Activated T-cell treated with anti-CD3 and anti-CD28 coated beads, Interleukin-2, amount 50 U/mL, for 48 hours (primary cell): Measurements from ENCODE around the gene SPACA5.
"Not testable (repeated sequence)": the region's sequence is repeated elsewhere in the genome, so short reads cannot be mapped to it uniquely, and the experiment has no call there.

Experiments
- DNase-seq, 2 experiments: peaks; one replicate each; pipeline ENCODE4 v3.0.0-alpha.2; 2020

SPACA5 gene

DNA sequence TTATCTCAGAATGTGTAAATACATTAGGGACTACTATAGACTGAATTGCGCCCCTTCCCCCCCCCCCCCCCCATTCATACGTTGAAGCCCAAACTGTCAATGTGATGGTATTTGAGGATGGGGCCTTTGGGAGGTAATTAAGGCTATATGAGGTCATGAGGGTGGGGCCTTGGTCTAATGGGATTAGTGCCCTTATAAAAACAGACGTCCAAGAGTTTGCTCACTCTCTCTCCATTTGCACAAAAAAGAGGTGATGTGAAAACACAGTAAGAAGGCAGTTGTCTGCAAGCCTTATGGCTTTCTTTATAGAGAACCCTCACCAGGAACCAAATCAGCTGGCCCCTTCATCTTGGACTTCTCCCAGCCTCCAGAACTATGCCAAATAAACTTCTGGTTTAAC is 15.3 kb downstream of the SPACA5 start:
- no peak for DNase-seq

DNA sequence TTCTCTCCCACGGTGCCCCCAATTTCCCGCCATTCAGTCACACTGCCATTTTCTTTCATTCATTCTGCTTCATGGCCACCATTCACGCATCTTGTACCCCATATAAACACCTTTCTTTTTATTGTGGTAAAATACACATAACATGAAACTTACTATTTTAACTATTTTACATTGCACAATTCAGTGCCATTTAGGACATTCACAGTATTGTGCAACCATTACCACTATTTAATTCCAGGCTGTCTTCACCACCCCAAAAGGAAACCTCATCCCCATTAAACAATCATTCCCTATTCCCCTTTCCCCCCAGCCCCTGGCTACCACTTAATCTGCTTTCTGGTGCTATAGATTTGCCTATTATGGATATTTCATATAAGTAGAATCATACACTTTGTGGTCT is 15.9 kb downstream of the SPACA5 start:
- no peak for DNase-seq

DNA sequence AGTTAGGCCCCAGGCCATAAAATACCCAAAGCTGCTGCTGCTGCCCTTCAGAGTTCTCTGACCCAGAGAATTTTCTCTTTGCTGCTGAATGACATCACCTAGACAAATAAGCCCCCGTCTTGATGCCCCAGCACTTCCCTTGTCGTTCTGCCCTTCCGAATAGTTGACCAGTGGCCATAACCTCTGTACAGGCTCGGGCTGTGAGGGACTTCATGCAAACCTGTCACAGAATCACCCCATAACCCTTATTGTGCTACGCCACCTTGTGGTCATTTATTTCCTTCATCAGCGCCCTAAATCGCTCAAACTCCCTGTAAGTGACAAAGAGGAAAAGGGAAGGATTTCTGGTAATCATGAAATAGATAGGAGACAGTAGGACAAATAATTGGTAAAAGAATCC is 18.8 kb downstream of the SPACA5 start:
- DNase-seq, result peak; percentile 46 to 53

DNA sequence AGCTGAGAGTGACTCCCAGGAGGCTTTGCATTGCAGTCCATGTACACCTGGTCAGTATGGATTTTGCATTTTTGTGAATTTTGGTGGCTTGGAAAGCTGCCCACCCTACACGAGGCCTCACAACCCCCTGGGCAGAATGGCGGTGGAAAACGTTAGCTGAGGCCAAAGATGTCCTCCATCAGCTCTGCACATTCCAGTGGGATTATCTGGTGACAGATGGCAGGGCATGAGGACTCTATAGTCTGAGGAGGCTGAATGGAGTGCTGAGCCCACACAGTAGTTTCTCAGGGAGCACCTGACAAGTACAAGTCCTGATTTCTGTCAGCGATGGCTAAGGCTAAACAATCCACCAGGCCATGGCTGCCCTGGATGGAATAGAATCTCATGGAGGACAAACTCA is 20.8 kb downstream of the SPACA5 start:
- not testable (repeated sequence) for DNase-seq

DNA sequence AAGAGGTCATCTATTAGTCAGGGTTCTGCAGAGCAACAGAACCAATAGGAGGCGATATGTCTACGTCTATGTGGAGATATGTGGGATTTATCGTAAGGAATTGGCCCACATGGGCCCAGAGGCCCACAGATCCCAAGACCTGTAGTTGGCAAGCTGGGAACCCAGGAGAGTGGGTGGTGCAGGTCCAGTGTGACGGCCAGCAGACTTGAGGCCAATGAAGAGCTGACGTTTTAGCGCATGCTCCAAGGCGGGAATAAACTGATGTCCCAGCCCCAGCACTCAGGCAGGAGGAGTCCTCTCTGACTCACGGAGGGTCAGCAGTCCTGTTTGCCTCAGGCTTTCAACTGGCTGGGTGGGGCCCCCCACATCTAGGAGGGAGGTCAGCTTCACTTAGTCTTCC is 21.3 kb downstream of the SPACA5 start:
- DNase-seq, result no peak

DNA sequence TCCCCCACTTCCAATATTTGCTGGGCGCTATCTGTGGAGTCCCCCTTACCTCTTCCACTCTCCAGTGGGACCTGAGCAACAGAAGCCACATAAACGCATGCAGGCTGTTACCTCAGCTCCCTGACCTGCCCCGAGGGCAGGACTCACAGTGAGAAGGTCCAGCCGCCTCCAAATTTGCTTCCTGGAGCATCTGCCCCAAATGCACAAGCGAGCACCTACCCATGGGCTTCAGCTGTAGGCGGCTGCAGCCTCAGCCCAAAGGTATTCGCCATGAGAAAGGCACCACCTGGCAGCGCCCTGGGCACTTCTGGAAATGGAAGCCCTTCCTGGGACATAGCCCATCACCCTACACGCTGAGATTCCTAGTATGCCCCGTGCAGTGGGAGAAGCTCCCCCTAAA is 23.4 kb downstream of the SPACA5 start:
- DNase-seq, result no peak

DNA sequence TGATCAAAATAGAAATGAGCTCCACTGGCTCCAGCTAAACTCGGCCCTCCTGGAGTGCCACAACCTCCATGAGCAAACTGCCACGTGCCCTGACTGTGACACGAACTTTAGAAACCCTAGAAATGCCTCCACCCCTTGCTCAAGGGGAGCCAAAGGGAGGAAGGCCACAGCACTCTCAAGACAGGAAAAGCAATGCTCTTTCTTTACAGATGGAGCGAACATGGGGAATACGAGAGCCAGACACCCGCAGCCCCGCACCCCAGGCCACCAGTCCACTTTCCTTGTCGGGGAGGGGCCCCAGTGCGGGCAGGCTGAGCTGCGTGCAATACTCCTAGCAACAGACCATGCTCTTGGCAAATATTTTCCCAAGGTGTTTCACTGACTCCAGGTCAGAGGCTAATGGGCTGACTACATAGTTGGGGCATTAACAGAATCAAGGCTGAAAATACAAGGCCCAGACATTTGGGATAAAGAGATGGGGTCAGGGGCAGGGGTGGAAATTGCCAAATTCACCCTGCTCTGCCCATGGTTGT is 23.9 kb downstream of the SPACA5 start:
- DNase-seq, result not testable (repeated sequence)

DNA sequence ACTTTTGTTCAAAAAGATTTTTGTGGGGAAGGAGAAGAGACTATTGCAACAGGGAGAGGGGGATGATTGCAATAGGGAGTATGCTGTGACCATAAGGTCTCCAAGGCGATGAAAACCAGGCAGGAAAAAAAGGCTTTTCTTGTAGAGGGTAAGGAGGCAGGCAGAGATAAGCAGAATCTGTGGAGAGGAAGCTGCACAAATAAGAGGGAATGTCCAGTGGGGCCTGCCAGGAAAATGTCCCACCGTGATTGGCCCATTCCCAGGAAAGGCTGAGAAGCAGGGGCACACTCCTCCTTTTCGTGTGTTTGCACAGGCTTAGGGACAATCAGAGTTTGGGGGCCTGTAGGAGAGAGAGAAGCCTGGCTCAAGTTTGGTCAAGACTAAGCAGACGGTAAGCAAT is 29.1 kb downstream of the SPACA5 start:
- DNase-seq, result no peak

DNA sequence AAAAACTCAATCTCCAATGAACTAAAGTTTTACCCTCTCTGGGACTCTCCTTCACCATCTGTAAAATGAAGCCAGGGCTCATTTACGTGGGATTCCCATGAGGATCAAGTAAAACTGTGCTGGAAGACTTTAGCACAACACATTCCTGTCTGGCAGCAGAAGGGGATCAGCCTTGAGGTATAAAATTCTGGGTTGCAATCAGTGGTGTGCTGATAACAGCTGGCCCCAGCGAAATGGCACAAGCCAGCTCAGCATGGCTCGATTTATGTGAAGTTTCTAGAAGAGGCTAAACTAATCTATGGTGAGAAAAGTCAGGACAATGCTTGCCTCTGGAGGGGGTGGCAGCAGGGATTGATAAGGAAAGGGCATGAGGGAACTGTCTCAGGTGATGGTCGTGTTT is 36.3 kb downstream of the SPACA5 start:
- DNase-seq, result no peak

DNA sequence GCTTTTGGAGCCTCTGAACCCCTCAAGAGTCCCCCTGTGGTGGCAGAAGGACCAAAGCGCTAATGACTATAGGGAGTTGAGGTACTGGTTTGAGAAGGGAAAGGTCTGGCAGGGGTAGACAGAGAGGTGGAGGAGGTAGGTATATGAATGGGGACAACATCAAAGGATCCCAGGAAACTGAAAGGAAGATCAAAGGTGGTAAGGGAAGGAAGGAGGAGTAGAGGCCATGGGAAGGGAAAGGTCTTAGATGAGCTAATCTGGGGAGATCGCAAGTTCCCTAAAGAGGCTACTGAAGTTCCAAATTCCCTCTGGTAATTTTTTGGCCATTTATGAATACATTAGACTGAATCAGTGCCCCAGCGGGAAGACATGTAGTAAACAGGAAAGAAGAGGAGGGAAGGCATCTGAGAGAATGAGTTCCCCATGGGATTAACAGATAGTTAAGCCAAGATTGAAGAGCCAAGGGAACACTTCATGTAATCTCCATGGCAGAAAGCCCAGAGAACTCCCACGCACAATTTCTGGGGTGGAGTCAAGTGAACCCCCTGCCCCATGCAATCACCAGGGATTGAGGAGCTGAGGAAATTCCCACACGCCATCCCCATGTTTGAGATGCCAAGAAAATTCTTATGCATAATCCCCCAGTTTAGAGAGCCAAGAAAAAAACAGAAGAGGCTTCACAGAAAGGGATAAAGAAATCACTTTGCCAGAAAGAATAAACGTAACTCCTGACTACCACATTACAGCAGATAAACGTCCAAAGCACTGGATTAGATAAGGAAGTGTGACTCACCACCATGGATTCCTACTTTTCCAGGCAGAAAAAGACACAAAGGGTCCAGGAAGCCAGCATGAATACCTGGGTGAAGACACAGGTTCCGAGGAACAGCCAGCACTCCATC is 38.9 kb downstream of the SPACA5 start:
- no peak for DNase-seq

DNA sequence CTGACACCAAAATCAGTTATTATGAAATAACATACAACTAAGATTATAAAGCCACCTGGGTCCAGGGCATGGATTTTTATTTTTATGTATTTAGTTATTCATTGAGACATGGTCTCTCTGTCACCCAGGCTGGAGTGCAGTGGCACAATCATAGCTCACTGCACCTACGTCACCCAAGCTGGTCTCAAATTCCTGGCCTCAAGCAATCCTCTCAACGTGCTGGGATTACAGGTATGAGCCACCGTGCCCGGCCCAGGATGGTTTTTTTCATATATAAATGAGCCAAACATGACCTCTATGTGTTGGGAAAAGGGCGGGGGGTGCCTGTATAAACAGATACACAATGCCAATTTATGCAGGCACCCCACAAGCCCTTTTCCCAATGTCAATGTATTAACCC is 40.1 kb downstream of the SPACA5 start:
- no peak for DNase-seq

DNA sequence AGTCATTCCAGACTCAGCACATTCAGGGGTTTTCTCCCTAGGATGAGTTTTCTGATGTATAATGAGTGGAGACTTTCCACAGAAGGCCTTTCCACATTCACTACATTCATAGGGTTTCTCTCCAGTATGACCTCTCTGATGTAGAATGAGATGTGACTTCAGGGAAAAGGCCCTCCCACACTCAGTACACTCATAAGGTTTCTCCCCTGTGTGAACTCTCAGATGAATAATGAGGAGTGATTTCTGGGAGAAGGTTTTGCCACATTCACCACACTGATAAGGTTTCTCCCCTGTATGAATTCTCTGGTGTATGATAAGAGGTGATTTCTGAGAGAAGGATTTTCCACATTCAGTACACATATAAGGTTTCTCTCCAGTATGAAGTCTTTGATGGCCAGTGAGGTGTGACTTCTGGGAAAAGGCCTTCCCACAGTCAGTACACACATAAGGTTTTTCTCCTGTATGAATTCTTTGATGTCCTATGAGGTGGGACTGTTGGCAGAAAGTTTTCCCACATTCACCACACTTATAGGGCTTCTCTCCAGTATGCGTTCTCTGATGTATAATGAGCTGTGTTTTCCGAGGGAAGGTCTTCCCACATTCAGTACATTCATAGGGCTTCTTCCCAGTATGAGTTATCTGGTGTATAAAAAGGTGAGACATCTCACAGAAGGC is 52.0 kb downstream of the SPACA5 start:
- no peak for DNase-seq

DNA sequence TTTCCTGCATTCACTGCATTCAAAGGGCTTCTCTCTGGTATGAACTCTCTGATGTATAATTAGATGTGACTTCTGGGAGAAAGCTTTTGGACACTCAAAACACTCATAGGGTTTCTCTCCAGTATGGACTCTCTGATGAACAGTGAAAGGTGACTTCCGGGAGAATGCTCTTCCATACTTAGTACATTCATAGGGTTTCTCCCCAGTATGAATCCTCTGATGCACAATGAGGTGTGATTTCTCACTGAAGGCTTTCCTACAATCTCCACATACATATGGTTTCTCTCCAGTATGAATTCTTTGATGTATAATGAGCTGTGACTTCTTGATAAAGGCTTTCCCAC is 52.5 kb downstream of the SPACA5 start:
- no peak for DNase-seq
